Right ventricle myocardium inferior (tissue), 1 donor: ENCODE data around the gene MRPS22. TPM values are rescaled to one million over a fixed set of nuclear protein-coding genes. Genes with fewer than 3 reads are reported as not detected.

Experiments
- ATAC-seq: fragments of 200-7000 bp; cut with Tn5 transposase; one replicate; pipeline ENCODE4 v1.9.1; 2020; ENCODE audit warnings: mild to moderate bottlenecking, moderate library complexity
- DNase-seq: peaks from one replicate; pipeline ENCODE4 v3.0.0; 2021; ENCODE audit errors: missing footprints
- intact Hi-C: fragments of 100-400 bp; cut with DNase I; formaldehyde crosslinking; loops from one replicate; pipeline ENCODE4 v1.11.0; 2022
- total RNA-seq: library from RNA; stranded (reverse); fragmentation: NEBNext Ultra II Directional; extraction: Animal tissue kit (Norgen Biotek cat#: 25700); gene quantifications from one replicate; pipeline ENCODE4 v1.2.1, GENCODE V29; 2021
- donor health status: DM: no; HTN: yes; CAD: no; lungs with severe emphysema.

Gene MRPS22
- total RNA-seq, 1 donor from 2014 or later = 87.3 TPM

DNA sequence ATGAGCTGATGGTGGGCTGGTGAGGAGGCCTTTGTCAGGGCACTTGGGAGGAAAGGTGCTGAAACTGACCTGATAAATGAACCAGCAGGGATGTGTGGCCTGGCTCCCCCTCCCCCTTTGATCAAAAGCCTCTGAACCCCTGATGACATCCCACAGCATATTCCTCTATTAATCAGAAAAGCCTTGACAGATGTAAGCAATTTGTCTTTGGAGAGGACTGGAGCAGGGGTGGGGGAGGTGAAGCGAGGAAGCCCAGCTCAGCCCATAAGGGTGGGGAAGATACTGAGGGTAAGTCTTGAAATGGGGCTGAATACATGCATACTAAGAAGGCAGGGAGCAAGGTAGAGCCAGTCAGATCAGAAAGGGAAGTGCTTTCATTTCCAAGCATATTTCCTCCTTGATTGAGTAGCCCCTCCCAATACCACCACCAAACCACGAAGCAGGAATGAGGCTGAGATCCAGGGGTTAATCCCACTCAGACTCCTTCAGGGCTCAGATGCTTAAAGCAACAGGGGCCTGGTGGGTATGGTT is 34.7 kb upstream of the MRPS22 start:
- ATAC-seq (no peak), DNase-seq (no peak)
- intact Hi-C loops = no loop called here

DNA sequence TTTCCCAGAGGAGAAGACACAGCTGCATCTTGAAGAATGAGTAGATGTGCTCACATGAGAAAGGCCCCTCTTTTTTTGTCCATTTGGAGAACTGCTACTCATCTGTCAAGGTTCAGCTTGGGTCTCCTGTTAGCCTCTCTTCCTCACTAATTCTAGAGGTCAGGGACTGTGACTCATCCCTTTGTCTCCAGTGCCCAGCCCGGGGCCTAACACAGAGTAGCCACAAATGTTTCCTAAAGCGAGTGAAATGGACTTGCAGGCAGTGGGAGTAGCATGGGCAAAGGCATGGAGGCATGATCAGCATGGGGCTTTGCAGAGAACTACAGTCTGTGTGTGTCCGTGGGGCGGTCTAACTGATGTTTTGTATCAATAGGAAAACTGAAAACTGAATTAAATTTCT is 33.9 kb upstream of the MRPS22 start:
- DNase-seq (no peak), ATAC-seq (no peak)
- intact Hi-C loops = no loop called here

DNA sequence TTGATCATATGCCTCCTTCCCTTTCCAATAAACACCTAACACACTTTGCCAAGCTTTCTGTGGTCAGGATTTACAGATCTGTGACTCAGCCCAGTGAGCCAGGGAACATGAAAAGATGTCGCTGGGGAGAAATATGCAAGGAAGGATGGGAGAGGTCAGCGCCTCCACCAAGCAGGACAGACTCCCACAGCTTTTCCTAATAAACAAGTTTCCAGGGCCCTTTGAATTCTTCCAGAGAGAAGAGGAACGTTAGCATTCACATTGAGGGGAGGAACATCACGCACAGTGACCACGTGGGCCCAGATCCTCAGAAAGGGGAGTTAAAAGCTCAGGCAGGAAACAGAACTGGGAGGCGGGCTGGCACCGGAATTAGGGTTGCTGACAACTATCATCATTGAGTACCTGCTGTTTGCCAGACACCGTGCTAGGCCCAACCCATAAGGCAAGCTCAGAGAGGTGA is 33.3 kb upstream of the MRPS22 start:
- DNase-seq (no peak), ATAC-seq (no peak)
- intact Hi-C loops = no loop called here

DNA sequence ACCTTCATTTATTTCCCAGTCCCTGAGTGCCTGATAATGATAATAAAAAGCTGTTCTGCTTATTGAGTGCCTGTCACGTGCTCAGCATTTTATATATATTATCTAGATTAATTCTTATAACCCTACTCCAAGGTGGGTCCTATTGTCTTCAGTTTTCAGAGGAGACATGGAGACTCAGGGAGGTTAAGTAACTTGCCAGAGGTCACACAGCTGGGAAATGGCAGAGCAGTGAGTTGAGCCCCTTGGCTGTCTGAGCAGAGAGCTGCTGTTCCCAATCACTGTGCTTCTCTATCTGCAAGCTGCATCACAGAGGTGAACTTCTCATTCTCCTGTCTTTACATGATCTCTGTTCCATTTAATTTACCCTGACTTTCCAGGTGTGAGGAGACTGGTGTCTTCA is 32.3 kb upstream of the MRPS22 start:
- DNase-seq (no peak), ATAC-seq (no peak)
- intact Hi-C loops = no loop called here

DNA sequence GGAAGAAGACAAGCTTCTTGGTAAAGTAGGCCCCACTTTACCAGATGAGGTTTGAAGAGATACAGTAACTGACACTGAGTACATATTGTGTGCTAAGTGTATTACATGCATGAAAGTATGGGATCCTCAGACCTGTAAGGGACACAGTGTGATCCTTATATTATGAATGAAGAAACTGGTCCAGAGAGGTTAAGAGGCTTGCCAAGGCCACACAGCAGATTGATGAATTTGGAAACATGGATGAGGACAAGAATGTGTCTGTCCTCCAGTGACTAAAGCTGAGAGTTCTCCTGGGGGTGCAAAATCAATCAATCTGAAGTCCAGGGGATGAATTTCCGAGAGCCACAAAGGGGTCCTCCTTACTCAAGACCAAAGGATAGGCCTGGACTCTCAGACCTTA is 31.4 kb upstream of the MRPS22 start:
- DNase-seq (no peak), ATAC-seq (no peak)
- intact Hi-C loops = no loop called here

DNA sequence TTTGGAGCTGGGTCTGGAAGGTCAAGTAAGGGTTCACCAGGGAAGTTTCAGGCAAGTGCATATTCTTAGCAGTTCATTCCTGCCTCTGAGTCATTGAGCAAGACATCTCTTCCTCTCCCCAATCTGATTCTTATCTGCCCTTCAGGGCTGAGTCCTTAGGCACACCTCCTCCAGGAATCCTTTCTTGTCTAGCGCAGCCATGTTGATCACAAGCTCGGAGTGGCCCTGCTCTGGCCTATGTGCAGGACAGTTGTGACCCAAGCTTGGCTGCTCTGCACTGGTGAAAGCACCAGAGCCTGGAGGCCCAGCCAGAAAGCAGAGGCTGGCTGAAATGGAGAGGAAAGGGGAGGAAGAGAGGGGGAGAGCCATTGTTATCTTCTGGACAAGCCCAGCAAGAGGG is 30.9 kb upstream of the MRPS22 start:
- intact Hi-C loops = no loop called here
- DNase-seq = no peak
- no peak for ATAC-seq

DNA sequence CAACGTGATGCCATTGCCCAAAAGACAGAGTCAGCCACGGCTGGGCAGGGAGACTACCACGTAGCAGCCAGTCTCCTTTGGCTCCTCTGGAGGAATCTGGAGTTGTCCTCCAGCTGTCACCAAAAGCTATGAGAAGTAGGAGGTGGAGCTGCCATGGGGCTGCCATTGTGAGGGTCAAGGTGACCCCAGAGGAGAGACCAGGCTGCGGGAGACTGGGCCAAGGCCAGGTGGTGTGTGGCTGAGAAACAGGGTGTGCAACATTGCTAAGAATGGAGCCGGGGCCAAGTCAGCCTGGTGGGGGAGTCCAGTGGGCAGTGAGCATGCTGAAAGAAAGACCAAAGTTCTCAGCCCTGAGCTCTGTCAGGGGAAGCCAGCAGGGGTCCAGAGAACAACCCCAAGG is 29.9 kb upstream of the MRPS22 start:
- intact Hi-C loops = no loop called here
- DNase-seq = no peak
- no peak for ATAC-seq

DNA sequence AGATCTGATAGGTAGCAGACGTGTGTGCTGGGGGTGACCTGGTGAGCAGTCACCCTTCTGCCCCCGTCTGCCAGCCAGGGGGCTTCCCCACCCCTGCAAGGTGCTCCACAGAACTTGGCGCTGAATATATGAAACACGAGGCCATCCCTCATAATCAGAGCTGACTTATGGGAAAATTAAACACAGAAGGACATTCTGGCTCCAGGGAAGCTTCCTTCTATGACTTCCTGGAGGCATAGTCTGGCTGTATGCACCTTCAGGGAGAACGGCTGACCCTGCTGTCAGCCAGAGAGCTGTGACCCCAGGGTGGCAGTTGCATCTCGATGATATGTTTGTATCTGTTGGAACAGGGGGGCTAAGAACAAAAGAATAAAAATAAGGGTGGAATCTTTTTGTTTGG is 26.6 kb upstream of the MRPS22 start:
- DNase-seq (no peak), ATAC-seq (no peak)
- intact Hi-C loops = no loop called here

DNA sequence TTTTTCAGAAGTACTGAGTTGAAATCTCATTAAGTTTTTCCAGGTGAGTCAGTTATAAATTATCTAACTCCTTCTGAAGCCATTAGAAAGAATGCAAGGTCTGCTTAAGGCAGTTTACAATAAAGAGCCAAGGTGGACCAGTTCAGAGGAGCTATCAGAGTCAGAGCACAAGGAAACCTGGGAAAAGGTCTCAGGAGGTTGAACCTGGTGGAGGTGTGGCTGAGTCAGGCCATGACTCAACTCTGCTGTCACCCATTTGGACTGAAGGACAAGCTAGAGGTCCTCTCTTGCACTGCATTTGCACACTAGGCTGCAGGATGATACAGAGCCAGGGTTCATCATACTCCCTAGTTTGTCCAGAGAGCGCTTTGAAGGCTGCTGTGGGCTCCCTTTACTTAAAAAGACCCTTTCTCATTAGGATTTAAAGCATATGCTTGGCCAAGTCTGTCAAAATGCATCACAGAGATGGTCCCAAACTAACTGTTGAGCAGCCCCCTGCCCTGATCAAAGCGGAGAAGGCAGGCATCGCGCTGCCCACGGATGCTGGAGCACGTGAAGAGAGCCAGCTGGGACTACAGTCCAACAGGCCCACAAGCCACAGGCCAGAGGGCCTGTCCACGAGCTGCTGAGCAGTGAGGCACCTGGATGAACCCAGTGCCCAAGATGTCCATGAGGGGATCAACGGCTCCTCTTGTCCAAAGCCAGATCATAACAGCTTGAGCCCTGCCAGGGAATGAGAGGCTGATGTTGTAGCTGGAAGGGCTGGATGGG is 26.0 kb upstream of the MRPS22 start:
- intact Hi-C loops = no loop called here
- ATAC-seq = no peak
- DNase-seq = no peak

DNA sequence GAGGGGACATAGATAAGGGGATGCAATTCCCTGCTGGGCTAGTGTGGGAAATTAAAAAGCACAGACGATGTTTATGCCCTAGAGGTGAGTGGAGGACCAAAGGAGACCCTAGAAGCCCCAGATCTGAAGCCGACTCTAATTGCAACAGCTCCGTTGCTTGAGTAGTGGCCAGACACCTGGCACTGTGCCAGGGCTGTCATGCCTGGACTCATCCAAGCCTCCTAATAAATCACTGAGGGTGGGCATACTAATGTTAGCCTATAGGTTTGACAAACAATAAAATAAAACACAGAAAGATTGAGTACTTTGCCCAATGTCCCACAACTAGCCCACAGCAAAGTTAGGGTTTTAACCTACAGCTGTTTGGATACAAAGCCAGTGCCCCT is 25.4 kb upstream of the MRPS22 start:
- intact Hi-C loops = no loop called here
- ATAC-seq (no peak), DNase-seq (no peak)

DNA sequence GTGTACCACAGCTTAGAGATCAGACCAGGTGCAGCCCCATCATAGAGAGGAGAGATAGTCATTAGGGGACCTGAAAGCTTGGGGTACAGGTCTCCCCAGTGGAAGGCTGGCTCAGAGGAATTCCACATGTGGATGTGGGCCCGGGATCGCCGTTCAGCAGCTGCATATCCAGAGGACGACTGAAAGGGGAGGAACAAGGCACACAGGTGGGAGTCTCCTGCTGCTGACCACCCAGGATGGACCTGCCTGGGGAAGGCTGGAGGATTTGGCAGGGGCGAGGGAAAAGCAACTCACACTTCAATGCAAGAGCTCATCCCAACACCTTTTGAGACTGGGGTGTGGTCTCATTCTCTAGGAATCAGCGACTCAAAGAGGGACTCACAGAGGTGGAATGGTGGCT is 25.0 kb upstream of the MRPS22 start:
- intact Hi-C loops = no loop called here
- no peak for DNase-seq
- no peak for ATAC-seq

DNA sequence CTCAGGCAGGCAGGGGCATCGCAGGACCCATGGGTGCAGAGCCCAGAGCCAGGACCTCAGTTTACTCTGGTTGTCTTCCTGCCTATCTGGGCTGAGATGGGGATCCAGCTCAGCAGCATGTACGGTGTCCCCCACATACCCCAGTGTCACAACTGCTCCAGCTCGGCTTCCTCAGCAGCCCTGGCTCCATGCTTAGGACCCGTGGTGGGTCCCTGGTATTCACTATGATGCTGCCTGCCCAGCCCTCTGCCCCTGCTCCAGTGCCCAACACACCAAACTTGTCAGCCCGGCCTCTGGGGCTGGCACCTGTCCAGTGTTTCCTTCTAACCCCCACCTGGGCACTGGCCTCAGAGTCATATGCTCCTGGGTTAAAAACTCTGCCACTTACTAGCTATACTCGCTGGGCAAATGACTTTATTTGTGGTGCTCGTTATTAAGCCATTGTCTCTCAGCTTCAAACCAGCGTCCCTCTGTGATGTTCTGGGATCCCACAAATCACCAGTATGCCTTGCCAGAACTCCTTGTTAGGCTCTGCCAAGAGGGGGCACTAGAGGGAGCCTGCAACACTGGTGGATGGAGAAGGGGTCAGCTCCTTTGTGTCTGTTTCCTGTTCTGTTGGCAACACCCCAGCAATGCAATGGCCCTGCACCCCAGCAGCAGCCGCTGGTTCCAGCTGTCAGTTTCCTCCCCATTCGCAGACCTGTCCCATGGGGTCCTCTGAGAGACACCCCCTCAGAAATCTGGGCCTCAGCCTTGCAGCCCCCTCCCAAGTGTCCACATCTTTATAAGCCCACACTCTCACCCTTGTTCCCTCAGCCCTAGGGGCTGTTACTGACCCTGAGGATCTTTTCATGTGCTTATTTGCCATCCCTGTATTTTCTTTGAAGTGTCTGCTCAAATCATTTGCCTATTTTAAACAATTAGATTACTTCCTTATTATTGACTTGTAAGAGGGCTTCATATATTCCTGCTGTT is 24.1 kb upstream of the MRPS22 start:
- no peak for ATAC-seq
- intact Hi-C loops = no loop called here
- DNase-seq = no peak

DNA sequence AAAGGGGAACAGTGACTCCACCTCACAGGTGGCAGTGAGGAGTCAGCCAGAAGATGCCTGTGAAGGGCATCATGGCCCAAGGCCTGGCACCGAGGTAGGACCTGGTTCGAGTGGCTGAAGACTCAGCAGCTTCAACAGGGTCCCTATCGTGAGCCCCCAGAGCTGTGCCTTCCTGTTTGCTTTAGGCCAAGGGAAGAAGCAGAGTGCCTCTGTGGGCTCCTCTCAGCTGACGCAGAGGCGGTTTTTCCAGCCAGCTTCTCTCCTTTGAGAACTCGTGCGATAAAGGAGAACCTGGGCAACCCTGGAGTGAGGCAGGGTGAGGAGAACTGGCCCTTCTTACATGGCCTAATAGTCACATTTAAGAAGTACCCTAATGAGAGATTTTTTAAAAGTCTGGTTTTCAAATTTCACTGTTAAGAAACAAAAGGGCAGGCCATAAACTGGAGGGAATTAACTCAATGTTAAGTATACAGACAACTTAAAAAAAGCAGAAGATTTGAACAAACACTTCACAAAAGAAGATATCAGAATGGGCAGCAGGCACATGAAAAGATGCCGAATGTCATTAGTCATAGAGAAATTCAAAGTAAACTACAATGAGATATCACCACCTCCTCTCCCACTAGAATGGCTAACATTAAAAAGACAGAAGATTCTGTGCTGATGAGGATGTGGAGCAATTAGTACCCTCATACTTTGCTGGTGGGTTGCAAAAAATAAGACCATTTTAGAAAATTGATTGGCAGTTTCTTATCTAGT is 23.1 kb upstream of the MRPS22 start:
- intact Hi-C loops = no loop called here
- ATAC-seq (no peak), DNase-seq (no peak)

DNA sequence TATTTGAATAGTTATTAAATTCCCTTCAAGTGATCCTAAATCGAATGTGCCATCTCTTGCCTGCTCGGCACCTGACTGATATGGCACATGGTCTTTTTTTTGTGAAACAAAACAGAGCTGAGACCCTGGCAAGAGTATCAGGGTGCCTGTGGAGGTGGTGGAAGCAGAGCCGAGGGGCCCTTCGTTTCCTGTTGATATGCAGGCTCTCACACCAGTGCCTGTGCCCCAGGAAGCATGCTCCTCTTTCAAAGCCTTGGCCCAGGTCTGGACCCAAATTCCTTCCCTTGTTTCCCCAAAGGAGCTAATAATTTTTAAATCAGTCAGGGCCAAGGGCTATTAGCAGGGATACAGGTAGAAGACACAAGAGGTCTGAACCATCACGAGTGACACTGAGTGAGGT is 21.5 kb upstream of the MRPS22 start:
- no peak for DNase-seq
- ATAC-seq = no peak
- intact Hi-C loops = no loop called here

DNA sequence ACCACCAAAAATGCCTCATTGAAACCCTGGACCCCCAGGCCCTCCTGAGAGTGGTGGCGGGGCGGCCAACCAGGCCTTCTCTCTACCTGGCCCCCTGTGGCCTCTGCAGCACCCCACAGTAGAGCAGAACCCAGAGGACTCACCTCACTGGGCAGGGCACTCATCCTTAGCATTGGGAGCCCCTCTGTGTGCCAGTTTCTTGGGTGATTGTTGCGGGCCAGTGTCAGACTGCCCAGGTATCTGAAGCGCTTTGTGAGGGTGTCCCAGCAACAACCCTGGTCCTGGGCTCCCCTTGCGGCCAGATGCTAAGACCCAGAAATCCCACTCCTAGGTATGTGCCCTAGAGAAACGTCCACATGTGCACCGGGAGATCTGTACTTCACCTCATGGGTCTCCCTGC is 20.7 kb upstream of the MRPS22 start:
- ATAC-seq (no peak), DNase-seq (no peak)
- intact Hi-C loops = no loop called here

DNA sequence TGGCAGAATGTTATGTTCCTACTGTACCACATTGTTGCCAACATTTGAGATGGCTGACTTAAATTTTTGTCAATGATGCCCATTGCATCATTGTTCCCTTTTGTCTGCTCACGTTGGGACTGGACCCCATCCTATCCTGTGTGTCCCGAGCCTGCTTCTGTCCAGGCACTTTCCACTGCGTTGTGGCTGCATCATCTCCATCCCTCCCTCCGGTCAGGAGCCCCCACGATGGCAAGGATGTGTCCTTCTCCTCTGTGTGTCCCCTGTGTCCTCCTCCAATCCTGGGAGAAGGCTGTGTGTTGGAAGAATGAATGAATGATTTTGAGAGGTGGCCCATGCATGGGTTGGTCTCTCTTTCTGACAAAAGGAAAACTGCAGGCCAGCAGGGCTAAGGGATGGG is 19.4 kb upstream of the MRPS22 start:
- ATAC-seq (no peak), DNase-seq (no peak)
- intact Hi-C loops = no loop called here

DNA sequence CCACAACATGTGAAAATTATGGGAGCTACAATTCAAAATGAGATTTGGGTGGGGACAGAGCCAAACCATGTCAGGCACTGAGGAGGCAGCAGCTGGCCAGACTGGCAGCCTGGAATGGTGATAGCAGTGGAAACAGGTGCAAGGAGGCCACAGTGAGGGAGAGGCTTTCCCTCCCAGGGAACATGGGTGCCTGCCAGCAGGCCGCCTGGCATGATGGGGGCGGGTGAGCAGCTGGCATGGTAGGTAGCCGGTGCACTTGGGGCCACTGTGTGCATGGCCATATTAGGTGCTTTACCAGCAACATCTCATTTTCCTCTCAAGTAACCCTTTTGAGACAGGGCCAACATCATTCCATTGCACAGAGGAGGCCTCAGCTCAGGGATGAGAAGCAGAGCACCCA is 18.3 kb upstream of the MRPS22 start:
- intact Hi-C loops = no loop called here
- DNase-seq (no peak), ATAC-seq (no peak)

DNA sequence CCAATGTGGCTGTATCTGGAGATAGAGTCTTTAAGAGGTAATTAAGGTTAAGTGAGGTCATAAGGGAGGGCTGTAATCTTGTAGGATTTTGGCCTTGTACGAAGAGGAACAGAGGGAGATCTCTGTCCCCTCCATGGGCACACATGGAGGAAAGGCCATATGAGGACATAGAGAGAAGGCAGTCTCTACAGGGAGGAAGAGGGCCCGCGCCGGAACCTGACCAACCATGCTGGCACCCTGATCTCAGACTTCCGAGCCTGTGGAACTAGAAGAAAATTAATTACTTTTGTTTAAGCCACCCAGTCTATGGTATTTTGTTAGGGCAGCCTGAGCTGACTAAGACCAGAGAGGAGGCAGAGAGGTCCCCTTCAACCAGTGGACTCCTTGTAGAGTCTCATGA is 17.7 kb upstream of the MRPS22 start:
- intact Hi-C loops = no loop called here
- ATAC-seq (no peak), DNase-seq (no peak)

DNA sequence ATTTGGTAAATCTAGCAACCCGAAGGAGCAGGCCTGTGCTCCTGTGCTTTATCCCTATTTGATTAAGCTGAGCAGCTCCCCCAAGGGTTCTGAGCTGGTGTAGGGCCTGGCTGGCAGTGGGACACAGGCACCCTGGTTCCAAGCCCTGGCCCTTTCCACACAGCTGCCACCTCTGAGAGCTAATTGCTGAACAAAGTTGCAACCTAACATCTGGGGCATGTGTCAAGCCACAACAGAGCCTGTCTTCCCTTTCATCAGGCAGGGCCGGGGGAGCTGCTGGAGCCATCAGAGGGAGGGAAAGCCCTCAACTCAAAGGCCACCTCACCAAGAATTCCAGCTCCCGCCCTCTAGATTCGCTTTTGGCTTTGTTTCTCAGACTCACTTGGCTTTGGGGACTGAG is 17.1 kb upstream of the MRPS22 start:
- no peak for ATAC-seq
- intact Hi-C loops = no loop called here
- DNase-seq = no peak
